NCI-H446 treated with DMSO at 0.1 percent for 48 hours (cell line): Measurements from ENCODE around the gene ALDH1B1.
A peak's percentile ranks its signal among the peaks of the same experiment; 100 is the strongest.
"Not testable (repeated sequence)": the region's sequence is repeated elsewhere in the genome, so short reads cannot be mapped to it uniquely, and the experiment has no call there.

Experiments
- DNase-seq: peaks from one replicate; lab custom pipeline; 2025; lab: John Stamatoyannopoulos, UW

Gene ALDH1B1

GRCh38 chr9:38361473-38361850, 31.0 kb upstream of the ALDH1B1 start:
- DNase-seq = no peak

GRCh38 chr9:38362852-38363588, 29.5 kb upstream of the ALDH1B1 start:
- DNase-seq = peak; percentile 62

- DNase-seq = no peak
Observed at GRCh38 chr9:38363589-38363925, 28.9 kb upstream of the ALDH1B1 start.

- DNase-seq = no peak
Observed at GRCh38 chr9:38367898-38368297, 24.6 kb upstream of the ALDH1B1 start.

GRCh38 chr9:38368731-38369130, 23.8 kb upstream of the ALDH1B1 start:
- DNase-seq = no peak

GRCh38 chr9:38370176-38370575, 22.3 kb upstream of the ALDH1B1 start:
- DNase-seq = peak; percentile 53

- no peak for DNase-seq
Observed at GRCh38 chr9:38371495-38371894, 21.0 kb upstream of the ALDH1B1 start.

- DNase-seq = no peak
Observed at GRCh38 chr9:38372762-38373619, 19.5 kb upstream of the ALDH1B1 start.

- no peak for DNase-seq
Observed at GRCh38 chr9:38373679-38374078, 18.8 kb upstream of the ALDH1B1 start.

GRCh38 chr9:38374847-38375571, 17.5 kb upstream of the ALDH1B1 start:
- DNase-seq = no peak

GRCh38 chr9:38375572-38375963, 16.9 kb upstream of the ALDH1B1 start:
- DNase-seq = no peak

GRCh38 chr9:38376021-38376670, 16.4 kb upstream of the ALDH1B1 start:
- no peak for DNase-seq

- not testable (repeated sequence) for DNase-seq
Observed at GRCh38 chr9:38377336-38378083, 15.0 kb upstream of the ALDH1B1 start.

- DNase-seq = no peak
Observed at GRCh38 chr9:38380230-38380871, 12.2 kb upstream of the ALDH1B1 start.

GRCh38 chr9:38380872-38381534, 11.5 kb upstream of the ALDH1B1 start:
- DNase-seq = no peak

GRCh38 chr9:38382141-38382540, 10.4 kb upstream of the ALDH1B1 start:
- no peak for DNase-seq

GRCh38 chr9:38384990-38385848, 7.3 kb upstream of the ALDH1B1 start:
- DNase-seq = no peak

GRCh38 chr9:38385896-38386295, 6.6 kb upstream of the ALDH1B1 start:
- no peak for DNase-seq

- no peak for DNase-seq
Observed at GRCh38 chr9:38386319-38386895, 6.1 kb upstream of the ALDH1B1 start.
